ENCODE results near the gene TESK2.
"Not testable (repeated sequence)": the region's sequence is repeated elsewhere in the genome, so short reads cannot be mapped to it uniquely, and the experiment has no call there.

TESK2 gene

DNA sequence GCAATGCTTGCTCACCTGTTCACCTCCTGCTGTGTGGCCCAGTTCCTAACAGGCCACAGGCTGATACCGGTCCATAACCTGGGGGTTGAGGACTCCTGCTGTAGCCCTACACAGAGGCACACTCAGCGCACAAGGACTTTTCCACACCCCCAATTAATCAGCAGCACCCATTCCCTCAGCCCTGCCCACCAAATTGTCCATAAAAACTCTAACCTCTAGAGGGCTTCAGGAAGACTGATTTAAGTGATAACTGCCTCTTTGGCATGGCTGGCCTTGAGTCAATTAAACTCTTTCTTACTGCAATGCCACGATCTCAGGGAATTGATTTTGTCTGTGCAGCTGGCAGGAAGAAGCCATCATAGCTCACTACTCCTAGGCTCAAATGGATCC is 79.5 kb downstream of the TESK2 start:
- no peak for DNase-seq (ENCODE audit: low read depth)

DNA sequence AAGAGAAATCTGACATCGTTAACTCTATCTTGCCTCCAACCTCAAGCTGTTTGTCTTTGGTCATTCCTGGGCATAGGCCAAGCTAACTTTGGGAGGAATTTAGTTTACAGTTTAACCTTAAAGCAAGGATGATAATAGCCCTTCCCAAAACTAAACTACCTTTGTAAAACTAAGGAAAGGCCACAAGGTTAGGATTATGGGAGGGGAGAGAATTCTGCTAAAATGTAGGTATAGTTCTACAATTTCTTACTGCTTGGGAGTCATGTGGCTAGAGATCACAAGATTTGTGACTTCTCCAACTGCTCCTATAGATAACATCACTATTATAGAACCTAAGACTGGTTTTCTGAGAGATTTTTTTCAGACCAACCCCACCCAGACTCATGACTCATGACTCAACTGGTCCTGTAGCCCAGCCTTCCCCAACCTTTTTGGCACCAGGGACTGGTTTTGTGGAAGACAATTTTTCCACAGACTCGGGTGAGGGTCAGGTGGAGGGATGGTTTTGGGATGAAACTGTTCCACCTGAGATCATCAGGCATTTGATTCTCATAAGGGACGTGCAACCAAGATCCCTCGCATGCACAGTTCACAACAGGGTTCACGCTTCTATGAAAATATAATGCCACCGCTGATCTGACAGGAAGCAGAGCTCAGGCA is 80.0 kb downstream of the TESK2 start:
- DNase-seq (ENCODE audit: low read depth), result no peak

GRCh38 chr1:45409276-45409675 is 81.7 kb downstream of the TESK2 start:
- DNase-seq (ENCODE audit: low read depth), result no peak

DNA sequence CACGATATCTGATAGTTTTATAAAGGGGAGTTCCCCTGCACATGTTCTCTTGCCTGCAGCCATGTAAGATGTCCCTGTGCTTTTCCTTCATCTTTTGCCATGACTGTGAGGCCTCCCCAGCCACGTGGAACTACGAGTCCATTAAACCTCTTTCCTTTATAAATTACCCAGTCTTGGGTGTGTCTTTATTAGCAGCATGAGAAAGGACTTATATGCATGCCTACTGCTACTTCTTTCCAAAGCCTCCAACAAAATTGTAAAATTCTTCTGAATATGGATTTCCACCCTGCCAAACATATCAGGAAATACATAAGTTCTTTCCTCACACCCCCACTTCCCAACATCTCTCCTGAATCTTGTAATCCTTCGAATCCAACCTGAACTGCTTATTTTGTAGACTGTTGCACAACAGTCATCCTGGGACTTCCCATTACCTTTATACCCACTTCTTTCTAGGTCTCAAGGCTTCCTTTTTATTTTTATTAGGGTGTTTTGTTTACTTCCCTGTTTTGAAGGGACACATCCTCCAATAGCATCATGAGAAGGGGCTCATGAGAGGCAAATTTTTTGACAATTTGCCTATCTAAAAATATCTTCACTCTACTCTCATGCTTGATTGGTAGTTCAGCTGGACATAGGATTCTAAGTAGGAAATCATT is 83.2 kb downstream of the TESK2 start:
- DNase-seq (ENCODE audit: low read depth), result no peak

GRCh38 chr1:45405636-45406035 is 85.3 kb downstream of the TESK2 start:
- no peak for DNase-seq (ENCODE audit: low read depth)

DNA sequence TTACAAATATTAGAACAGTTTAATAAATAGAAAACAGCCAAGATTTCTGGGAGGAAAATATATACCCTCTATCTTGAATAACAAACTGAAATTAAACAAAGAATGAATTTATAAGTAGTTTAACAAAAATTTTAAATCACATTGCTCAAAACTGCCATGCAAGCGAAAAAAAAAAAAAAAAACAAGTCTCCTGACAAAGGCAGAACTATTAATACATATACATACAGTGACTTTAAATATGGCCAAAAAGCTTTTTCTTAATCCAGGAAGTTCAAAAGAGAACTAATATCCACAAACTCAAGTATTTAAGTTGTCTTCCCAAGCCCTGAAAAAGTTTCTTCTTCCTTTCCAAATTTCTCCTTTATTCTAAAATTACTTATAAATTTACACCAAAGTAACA is 87.2 kb downstream of the TESK2 start:
- DNase-seq (ENCODE audit: low read depth), result no peak

- no peak for DNase-seq (ENCODE audit: low read depth)
Observed at GRCh38 chr1:45403298-45403697, 87.7 kb downstream of the TESK2 start.

GRCh38 chr1:45401524-45401923 is 89.4 kb downstream of the TESK2 start:
- DNase-seq (ENCODE audit: low read depth), result no peak

DNA sequence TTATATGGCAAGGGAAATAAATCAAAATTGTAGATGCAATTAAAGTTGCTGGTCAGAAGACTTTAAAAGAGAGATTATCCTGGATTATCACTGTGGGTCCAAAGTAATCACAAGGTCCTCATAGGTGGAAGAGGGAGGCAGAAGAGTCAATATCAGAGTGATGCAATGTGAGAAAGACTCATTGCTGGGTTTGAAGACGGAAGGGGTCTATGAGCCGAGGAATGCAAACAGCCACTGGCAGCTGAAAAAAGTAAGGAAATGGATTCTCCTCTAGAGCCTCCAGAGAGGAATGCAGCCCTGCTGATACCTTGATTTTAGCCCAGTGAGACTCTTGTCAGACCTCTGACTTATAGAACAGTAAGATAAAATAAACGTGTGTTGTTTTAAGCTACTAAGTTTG is 90.9 kb downstream of the TESK2 start:
- DNase-seq (ENCODE audit: low read depth), result no peak

- no peak for DNase-seq (ENCODE audit: low read depth)
Observed at GRCh38 chr1:45397285-45397684, 93.7 kb downstream of the TESK2 start.

DNA sequence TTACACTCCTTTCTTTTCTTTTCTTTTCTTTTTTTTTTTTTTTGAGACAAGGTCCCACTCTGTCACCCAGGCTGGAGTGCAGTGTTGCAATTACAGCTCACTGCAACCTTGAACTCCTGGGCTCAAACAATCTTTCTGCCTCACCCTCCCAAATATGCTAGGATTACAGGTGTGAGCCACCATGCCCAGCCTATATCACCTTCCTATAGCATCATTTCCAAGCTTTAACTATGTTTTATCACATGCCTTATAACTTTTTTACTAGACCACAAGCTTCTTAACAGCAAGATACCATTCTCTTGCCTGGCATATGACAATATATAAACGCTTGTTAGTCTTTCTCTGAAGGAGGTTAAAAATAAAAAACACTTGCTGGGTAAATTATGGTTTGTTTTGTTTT is 95.4 kb downstream of the TESK2 start:
- DNase-seq (ENCODE audit: low read depth), result no peak

GRCh38 chr1:45395051-45395450 is 95.9 kb downstream of the TESK2 start:
- DNase-seq (ENCODE audit: low read depth), result no peak

DNA sequence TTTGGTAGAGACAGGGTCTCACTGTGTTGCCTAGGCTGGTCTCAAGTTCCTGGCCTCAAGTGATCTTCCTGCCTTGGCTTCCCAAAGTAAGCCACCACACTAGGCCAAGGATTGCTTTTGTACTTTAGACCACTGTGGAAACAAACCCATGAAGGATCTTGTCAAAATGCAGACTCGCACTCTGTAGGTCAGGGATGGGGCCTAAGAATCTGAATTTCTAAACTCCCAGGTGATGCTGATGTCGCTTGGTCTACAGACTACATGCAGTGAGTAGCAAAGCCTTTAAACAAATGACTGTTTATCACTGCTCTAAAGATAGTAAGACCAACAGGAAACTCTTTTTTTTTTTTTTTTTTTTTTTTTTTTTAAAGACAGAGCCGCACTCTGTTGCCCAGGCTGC is 96.6 kb downstream of the TESK2 start:
- no peak for DNase-seq (ENCODE audit: low read depth)

- no peak for DNase-seq (ENCODE audit: low read depth)
Observed at GRCh38 chr1:45393718-45394302, 97.2 kb downstream of the TESK2 start.

- no peak for DNase-seq (ENCODE audit: low read depth)
Observed at GRCh38 chr1:45386219-45386618, 104.7 kb downstream of the TESK2 start.

DNA sequence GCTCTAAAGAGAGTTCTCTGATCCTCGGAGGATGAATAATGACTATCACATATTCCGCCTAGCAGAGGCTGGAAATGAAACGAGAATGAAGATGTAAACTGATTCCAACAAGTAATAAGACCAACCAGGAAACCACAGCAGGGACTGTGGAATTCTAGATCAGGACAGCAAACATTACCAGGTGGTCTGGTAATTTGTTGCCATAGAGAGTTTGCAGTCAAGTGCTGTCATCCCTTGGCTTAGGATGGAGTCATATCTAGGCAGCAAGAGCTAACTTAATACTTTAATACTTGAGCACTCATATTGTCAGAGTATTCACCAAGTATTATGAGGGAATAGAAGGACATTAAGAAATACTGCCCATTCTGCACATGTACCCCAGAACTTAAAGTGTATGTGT is 105.7 kb downstream of the TESK2 start:
- DNase-seq (ENCODE audit: low read depth), result no peak

GRCh38 chr1:45384213-45384612 is 106.8 kb downstream of the TESK2 start:
- DNase-seq (ENCODE audit: low read depth), result not testable (repeated sequence)

GRCh38 chr1:45383191-45383590 is 107.8 kb downstream of the TESK2 start:
- DNase-seq (ENCODE audit: low read depth), result no peak

- DNase-seq (ENCODE audit: low read depth), result no peak
Observed at GRCh38 chr1:45381243-45381642, 109.7 kb downstream of the TESK2 start.

- no peak for DNase-seq (ENCODE audit: low read depth)
Observed at GRCh38 chr1:45380730-45381129, 110.2 kb downstream of the TESK2 start.

DNA sequence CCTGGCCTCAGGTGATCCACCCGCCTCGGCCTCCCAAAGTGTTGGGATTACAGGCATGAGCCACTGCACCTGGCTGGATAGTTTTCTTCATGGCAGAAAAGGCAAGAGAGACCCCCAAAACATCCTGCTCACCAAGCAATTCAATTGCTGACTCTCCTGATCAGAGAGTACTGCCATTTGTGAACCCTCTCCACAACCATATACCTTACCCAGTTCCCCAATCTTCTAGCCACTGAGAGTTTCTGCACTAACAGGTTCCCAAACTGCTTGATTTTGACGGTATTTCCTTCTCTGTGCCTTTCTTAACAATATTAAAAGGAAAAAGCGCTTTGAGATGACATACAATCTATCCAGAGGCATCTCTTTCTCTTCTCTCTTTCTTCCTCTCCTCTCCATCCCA is 110.8 kb downstream of the TESK2 start:
- no peak for DNase-seq (ENCODE audit: low read depth)

DNA sequence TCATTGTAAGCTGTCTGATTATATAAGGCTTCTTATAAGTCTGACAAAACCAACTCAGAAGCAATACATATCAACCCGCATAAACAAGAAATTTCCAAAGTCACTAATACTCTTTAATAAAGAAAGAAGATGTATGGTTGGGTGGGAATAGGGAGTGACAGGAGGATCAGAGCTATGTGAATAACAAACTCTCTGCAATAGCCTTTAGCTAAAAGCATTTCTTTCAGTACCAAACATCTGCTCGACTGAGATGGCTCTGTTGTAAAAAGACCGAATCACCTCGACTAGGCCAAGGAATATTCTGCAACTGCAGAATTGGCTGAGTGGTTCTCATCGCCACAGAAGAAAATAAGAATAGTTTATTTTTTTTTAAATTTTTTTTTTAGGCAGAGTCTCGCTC is 111.4 kb downstream of the TESK2 start:
- no peak for DNase-seq (ENCODE audit: low read depth)

GRCh38 chr1:45378184-45378583 is 112.8 kb downstream of the TESK2 start:
- no peak for DNase-seq (ENCODE audit: low read depth)
